ENCODE data around the gene MSMO1.

Gene MSMO1

DNA sequence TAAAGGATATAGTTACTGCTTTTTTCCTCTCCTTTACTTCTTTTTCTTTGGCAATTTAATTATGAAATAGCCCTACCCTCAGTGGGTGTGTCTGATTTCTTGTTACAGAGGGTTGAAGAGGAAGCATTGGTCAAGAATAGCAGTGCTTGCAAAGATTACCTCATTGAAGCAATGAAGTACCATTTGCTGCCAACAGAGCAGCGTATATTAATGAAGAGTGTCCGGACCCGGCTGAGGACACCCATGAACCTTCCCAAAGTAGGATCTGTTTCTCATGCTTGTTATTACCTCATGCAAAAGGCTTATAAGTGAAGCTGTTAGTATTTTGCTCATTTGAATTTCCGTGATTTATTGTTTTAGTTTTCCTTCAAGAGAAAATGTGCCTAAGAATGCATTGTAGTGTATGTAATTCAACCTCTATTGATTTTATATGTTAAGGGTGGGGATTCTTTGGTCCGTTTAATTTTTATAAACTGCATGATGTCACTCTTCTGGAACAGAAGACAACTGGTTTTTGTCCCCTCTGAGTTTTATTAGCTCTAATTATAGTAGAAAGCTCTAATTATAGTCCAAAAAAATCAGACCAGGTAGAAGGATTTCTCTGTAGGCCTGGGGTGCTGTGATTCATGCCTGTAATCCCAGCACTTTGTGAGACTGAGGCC, 27.9 kb upstream of the MSMO1 start:
- TF ChIP-seq, protein P1, sequence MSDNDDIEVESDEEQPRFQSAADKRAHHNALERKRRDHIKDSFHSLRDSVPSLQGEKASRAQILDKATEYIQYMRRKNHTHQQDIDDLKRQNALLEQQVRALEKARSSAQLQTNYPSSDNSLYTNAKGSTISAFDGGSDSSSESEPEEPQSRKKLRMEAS (IDR thresholded peaks at IDR 0.05), result no peak
- TF ChIP-seq, protein P2, sequence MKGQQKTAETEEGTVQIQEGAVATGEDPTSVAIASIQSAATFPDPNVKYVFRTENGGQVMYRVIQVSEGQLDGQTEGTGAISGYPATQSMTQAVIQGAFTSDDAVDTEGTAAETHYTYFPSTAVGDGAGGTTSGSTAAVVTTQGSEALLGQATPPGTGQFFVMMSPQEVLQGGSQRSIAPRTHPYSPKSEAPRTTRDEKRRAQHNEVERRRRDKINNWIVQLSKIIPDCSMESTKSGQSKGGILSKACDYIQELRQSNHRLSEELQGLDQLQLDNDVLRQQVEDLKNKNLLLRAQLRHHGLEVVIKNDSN (IDR thresholded peaks at IDR 0.05), result no peak

DNA sequence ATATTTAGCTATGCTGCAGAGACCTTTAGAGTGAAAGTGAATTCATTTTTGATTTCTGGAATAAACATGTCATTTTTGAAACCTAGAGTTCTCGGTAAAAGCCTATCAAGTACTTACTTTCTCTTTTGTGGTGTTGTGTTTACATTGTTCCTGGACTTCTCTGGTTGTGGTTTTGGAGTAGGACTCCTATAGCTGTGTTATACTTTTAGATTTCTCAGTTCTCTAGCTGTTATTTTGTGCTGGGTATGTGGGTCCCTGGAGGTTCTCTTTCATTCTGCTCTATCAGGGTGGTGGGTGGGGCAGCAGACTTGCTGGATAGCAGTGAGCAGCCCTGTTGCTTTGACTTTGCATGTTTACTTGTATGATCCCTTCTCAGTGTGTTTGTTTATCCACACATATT, 25.6 kb upstream of the MSMO1 start:
- 0 out of 2 replicates have a peak, but pooled peaks have one; percentile 22 for TF ChIP-seq REST (IDR thresholded peaks at IDR 0.05; ENCODE audit: low read depth)
- TF ChIP-seq, protein P1 (IDR thresholded peaks at IDR 0.05), result no peak

- TF ChIP-seq NFIC (IDR thresholded peaks at IDR 0.05) (no peak), ZBTB7A (IDR thresholded peaks at IDR 0.05; ENCODE audit: low read depth) (no peak), CEBPB (IDR thresholded peaks at IDR 0.05) (no peak), EGR1 (IDR thresholded peaks at IDR 0.05) (no peak), TCF12 (IDR thresholded peaks at IDR 0.05; ENCODE audit: low read depth) (no peak)
- TF ChIP-seq, protein P2 (IDR thresholded peaks at IDR 0.05), result no peak
- TF ChIP-seq, protein P1 (IDR thresholded peaks at IDR 0.05), result no peak
These were observed 24.8 kb upstream of the MSMO1 start for GRCh38 chr4:165302658-165303057.

GRCh38 chr4:165308166-165308565, 19.3 kb upstream of the MSMO1 start:
- TF ChIP-seq RAD21 (IDR thresholded peaks at IDR 0.05; ENCODE audit: low read depth) (no peak), TCF12 (IDR thresholded peaks at IDR 0.05; ENCODE audit: low read depth) (no peak), REST (IDR thresholded peaks at IDR 0.05; ENCODE audit: low read depth) (no peak), NFIC (IDR thresholded peaks at IDR 0.05) (no peak), CEBPB (IDR thresholded peaks at IDR 0.05) (no peak), TAF1 (IDR thresholded peaks at IDR 0.05; ENCODE audit: low read depth) (no peak), FOXM1 (IDR thresholded peaks at IDR 0.05; ENCODE audit: borderline replicate concordance, low read depth) (no peak), TEAD4 (IDR thresholded peaks at IDR 0.05) (no peak), CREB1 (IDR thresholded peaks at IDR 0.05; ENCODE audit: low read depth) (no peak), ZBTB7A (IDR thresholded peaks at IDR 0.05; ENCODE audit: low read depth) (no peak), EGR1 (IDR thresholded peaks at IDR 0.05) (no peak), EP300 (IDR thresholded peaks at IDR 0.05; ENCODE audit: borderline replicate concordance) (no peak), YY1 (IDR thresholded peaks at IDR 0.05; ENCODE audit: low read depth) (no peak)
- TF ChIP-seq, protein P1 (IDR thresholded peaks at IDR 0.05), result no peak
- TF ChIP-seq, protein P2 (IDR thresholded peaks at IDR 0.05), result no peak

- no peak for TF ChIP-seq EGR1 (IDR thresholded peaks at IDR 0.05)
- TF ChIP-seq TCF12 (IDR thresholded peaks at IDR 0.05; ENCODE audit: low read depth), result no peak
- TF ChIP-seq TEAD4 (IDR thresholded peaks at IDR 0.05), result no peak
- TF ChIP-seq FOXM1 (IDR thresholded peaks at IDR 0.05; ENCODE audit: borderline replicate concordance, low read depth), result no peak
- TF ChIP-seq RAD21 (IDR thresholded peaks at IDR 0.05; ENCODE audit: low read depth), result no peak
- no peak for TF ChIP-seq ZBTB7A (IDR thresholded peaks at IDR 0.05; ENCODE audit: low read depth)
- TF ChIP-seq EP300 (IDR thresholded peaks at IDR 0.05; ENCODE audit: borderline replicate concordance), result no peak
- TF ChIP-seq, protein P1 (IDR thresholded peaks at IDR 0.05), result no peak
- no peak for TF ChIP-seq TAF1 (IDR thresholded peaks at IDR 0.05; ENCODE audit: low read depth)
- no peak for TF ChIP-seq CEBPB (IDR thresholded peaks at IDR 0.05)
- TF ChIP-seq YY1 (IDR thresholded peaks at IDR 0.05; ENCODE audit: low read depth), result no peak
- no peak for TF ChIP-seq CREB1 (IDR thresholded peaks at IDR 0.05; ENCODE audit: low read depth)
- no peak for TF ChIP-seq NFIC (IDR thresholded peaks at IDR 0.05)
These were observed 18.9 kb upstream of the MSMO1 start for GRCh38 chr4:165308606-165309005.
